DMS79 (cell line): Measurements from ENCODE around the gene LRRC28.

Experiments used
- DNase-seq: peaks from one replicate; lab custom pipeline; 2025; lab: John Stamatoyannopoulos, UW

Gene LRRC28

GRCh38 chr15:99421172-99421656 lies 169.9 kb downstream of the LRRC28 start:
- DNase-seq: no peak

- DNase-seq: no peak
These were observed 170.5 kb downstream of the LRRC28 start for GRCh38 chr15:99421758-99422157.

- no peak for DNase-seq
These were observed 172.2 kb downstream of the LRRC28 start for GRCh38 chr15:99423186-99424130.

- DNase-seq: no peak
These were observed 172.9 kb downstream of the LRRC28 start for GRCh38 chr15:99424131-99424571.

GRCh38 chr15:99424978-99425656 lies 173.8 kb downstream of the LRRC28 start:
- DNase-seq: no peak

- no peak for DNase-seq
These were observed 174.5 kb downstream of the LRRC28 start for GRCh38 chr15:99425657-99426301.

- DNase-seq: no peak
These were observed 175.3 kb downstream of the LRRC28 start for GRCh38 chr15:99426431-99427105.

GRCh38 chr15:99427210-99427609 lies 175.9 kb downstream of the LRRC28 start:
- no peak for DNase-seq

GRCh38 chr15:99427668-99428361 lies 176.5 kb downstream of the LRRC28 start:
- no peak for DNase-seq

GRCh38 chr15:99429681-99430081 lies 178.4 kb downstream of the LRRC28 start:
- no peak for DNase-seq

GRCh38 chr15:99430881-99431401 lies 179.7 kb downstream of the LRRC28 start:
- DNase-seq: no peak

GRCh38 chr15:99431661-99432091 lies 180.4 kb downstream of the LRRC28 start:
- DNase-seq: no peak

- DNase-seq: no peak
These were observed 181.2 kb downstream of the LRRC28 start for GRCh38 chr15:99432271-99433025.

- no peak for DNase-seq
These were observed 181.9 kb downstream of the LRRC28 start for GRCh38 chr15:99433026-99433756.

- no peak for DNase-seq
These were observed 182.6 kb downstream of the LRRC28 start for GRCh38 chr15:99433757-99434450.

- no peak for DNase-seq
These were observed 183.3 kb downstream of the LRRC28 start for GRCh38 chr15:99434506-99435112.

- DNase-seq: peak; percentile 22
These were observed 183.9 kb downstream of the LRRC28 start for GRCh38 chr15:99435113-99435695.
